ENCODE results near the gene HRG.
"Not testable (repeated sequence)": the region's sequence is repeated elsewhere in the genome, so short reads cannot be mapped to it uniquely, and the experiment has no call there.

Gene HRG

GRCh38 chr3:186682812-186683211 is 17.0 kb downstream of the HRG start:
- peak; percentile 35 for DNase-seq

- no peak for DNase-seq
These were observed 18.2 kb downstream of the HRG start for GRCh38 chr3:186683979-186684378.

GRCh38 chr3:186686475-186686874 is 20.7 kb downstream of the HRG start:
- not testable (repeated sequence) for DNase-seq

GRCh38 chr3:186687120-186687651 is 21.4 kb downstream of the HRG start:
- DNase-seq = no peak

GRCh38 chr3:186690304-186690703 is 24.5 kb downstream of the HRG start:
- DNase-seq = not testable (repeated sequence)

- no peak for DNase-seq
These were observed 25.9 kb downstream of the HRG start for GRCh38 chr3:186691676-186692075.

- no peak for DNase-seq
These were observed 28.0 kb downstream of the HRG start for GRCh38 chr3:186693843-186694242.

- no peak for DNase-seq
These were observed 28.6 kb downstream of the HRG start for GRCh38 chr3:186694288-186695032.

GRCh38 chr3:186696522-186696921 is 30.7 kb downstream of the HRG start:
- no peak for DNase-seq

GRCh38 chr3:186697510-186697909 is 31.7 kb downstream of the HRG start:
- no peak for DNase-seq

- no peak for DNase-seq
These were observed 34.5 kb downstream of the HRG start for GRCh38 chr3:186700267-186700666.

GRCh38 chr3:186702451-186702850 is 36.6 kb downstream of the HRG start:
- DNase-seq = not testable (repeated sequence)

GRCh38 chr3:186705882-186706780 is 40.3 kb downstream of the HRG start:
- no peak for DNase-seq

- DNase-seq = no peak
These were observed 43.3 kb downstream of the HRG start for GRCh38 chr3:186708983-186709679.

GRCh38 chr3:186710694-186711093 is 44.9 kb downstream of the HRG start:
- not testable (repeated sequence) for DNase-seq

GRCh38 chr3:186713499-186713898 is 47.7 kb downstream of the HRG start:
- no peak for DNase-seq

- DNase-seq = no peak
These were observed 51.2 kb downstream of the HRG start, which contains the start of gene KNG1 for GRCh38 chr3:186717039-186717457. Gene KNG1 (plus strand): TSS chr3:186717359. CDS start chr3:186717543, 184 bp downstream.

GRCh38 chr3:186719945-186720739 is 54.3 kb downstream of the HRG start:
- DNase-seq = no peak

- DNase-seq = no peak
These were observed 56.6 kb downstream of the HRG start for GRCh38 chr3:186722457-186722856.

GRCh38 chr3:186724911-186725310 is 59.1 kb downstream of the HRG start:
- no peak for DNase-seq

All from suppressor macrophage treated with lipopolysaccharide for 4 hours (primary cell).